Fibroblast of lung (primary cell): Measurements from ENCODE around the gene TP63. TPM values are rescaled to one million over a fixed set of nuclear protein-coding genes. Genes with fewer than 3 reads are reported as not detected.

Experiments
- DNase-seq, 2 donors: peaks; one replicate each; pipeline versions ENCODE4 v3.0.0 to v3.0.0-alpha.2; 2010; ENCODE audit warnings: low read depth in 2 of 2
- H2AFZ ChIP-seq: 2 replicates; pipeline ENCODE4 v1.5.1; 2012; ENCODE audit warnings: low read length, control low read depth, inconsistent platforms
- H3K27ac ChIP-seq: 2 replicates; pipeline ENCODE4 v1.5.1; 2011; ENCODE audit warnings: low read length, control low read depth; ENCODE audit not compliant: insufficient read depth
- H3K27me3 ChIP-seq: 2 replicates; pipeline ENCODE4 v1.5.1; 2011; ENCODE audit warnings: mild to moderate bottlenecking, low read length; ENCODE audit not compliant: control insufficient read depth, insufficient read depth
- H3K36me3 ChIP-seq: 2 replicates; pipeline ENCODE4 v1.5.1; 2011; ENCODE audit warnings: low read length; ENCODE audit not compliant: control insufficient read depth, insufficient read depth
- H3K4me1 ChIP-seq: 2 replicates; pipeline ENCODE4 v1.5.1; 2011; ENCODE audit warnings: low read length; ENCODE audit not compliant: control insufficient read depth, insufficient read depth; ENCODE audit errors: extremely low read depth
- H3K4me2 ChIP-seq: 2 replicates; pipeline ENCODE4 v1.5.1; 2011; ENCODE audit warnings: low read length, control low read depth; ENCODE audit not compliant: insufficient read depth; ENCODE audit errors: extremely low read depth
- H3K4me3 ChIP-seq, 4 experiments: fragments of 200-600 bp in 1 of 4; sonication (generic) in 1 of 4; replicated peaks in 1 of 4; 2 replicates each; pipeline ENCODE4 v1.5.1; 2011 to 2016; ENCODE audit warnings: low read length in 4 of 4, low read depth in 3 of 4, mild to moderate bottlenecking in 3 of 4, control low read depth in 2 of 4, inconsistent platforms in 1 of 4, mixed read lengths in 1 of 4; ENCODE audit not compliant: insufficient read depth in 1 of 4; ENCODE audit errors: control extremely low read depth in 1 of 4
- H3K79me2 ChIP-seq: 2 replicates; pipeline ENCODE4 v1.5.1; 2012; ENCODE audit warnings: mild to moderate bottlenecking, low read length, inconsistent platforms; ENCODE audit not compliant: control insufficient read depth, insufficient read depth
- H3K9ac ChIP-seq: 2 replicates; pipeline ENCODE4 v1.5.1; 2011; ENCODE audit warnings: mild to moderate bottlenecking, low read length, control low read depth; ENCODE audit not compliant: insufficient read depth
- H3K9me3 ChIP-seq: 2 replicates; pipeline ENCODE4 v1.5.1; 2012; ENCODE audit warnings: low read depth, low read length; ENCODE audit not compliant: control insufficient read depth, insufficient read depth
- H4K20me1 ChIP-seq: 2 replicates; pipeline ENCODE4 v1.5.1; 2011; ENCODE audit warnings: low read length; ENCODE audit not compliant: control insufficient read depth, insufficient read depth; ENCODE audit errors: extremely low read depth
- EZH2 ChIP-seq: IDR thresholded peaks from 2 replicates; pipeline ENCODE4 v1.5.1; 2012; ENCODE audit warnings: low read length, control low read depth, mild to moderate bottlenecking; ENCODE audit errors: missing control alignments
- polyA plus RNA-seq, 2 donors: library from polyadenylated mRNA; depleted of rRNA in 1 of 2; stranded (reverse) in 1 of 2; unstranded in 1 of 2; fragments of >200 nt; gene quantifications; 2 replicates each; pipeline ENCODE4 v1.2.1, GENCODE V29; 2011 to 2012; ENCODE audit warnings: missing spikeins in 1 of 2
- total RNA-seq: library from RNA; depleted of rRNA; stranded (reverse); fragments of >200 nt; gene quantifications from 2 replicates; pipeline ENCODE4 v1.2.1, GENCODE V29; 2014
- TF ChIP-seq, protein P1 (sequence below), 2 donors: IDR thresholded peaks in 1 of 2; conservative IDR thresholded peaks in 1 of 2; 1 replicate in 1 of 2; 2 replicates in 1 of 2; pipeline ENCODE4 v1.5.1; 2011 to 2012; ENCODE audit warnings: low read length in 2 of 2, control low read depth in 1 of 2, inconsistent platforms in 1 of 2, low read depth in 1 of 2, mild to moderate bottlenecking in 1 of 2

The TP63 gene
- total and polyA plus RNA-seq, 2 donors (not counting 1 experiment from before 2014, with no cell fraction given): 0.06 TPM; not detected in 1

DNA sequence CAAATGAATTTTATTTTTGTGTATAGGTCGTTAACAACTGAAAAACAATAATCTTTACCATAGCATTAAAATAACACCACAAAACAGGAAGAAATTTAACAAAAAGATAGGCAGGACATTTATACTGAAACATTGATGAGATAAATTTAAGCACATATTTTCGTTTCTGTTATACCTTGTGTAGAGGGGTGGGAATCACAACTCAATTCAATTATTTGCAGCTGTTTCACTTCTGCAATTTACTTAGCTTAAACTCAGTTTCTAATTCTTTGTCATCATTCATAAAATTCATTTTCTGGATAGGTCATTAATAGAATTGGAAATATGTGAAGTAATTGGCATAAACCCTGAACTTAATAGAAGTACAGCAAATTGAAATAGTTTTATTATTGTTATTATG is 42.3 kb downstream of the TP63 start:
- no peaks in the 10 kb centered on the region for H3K79me2 ChIP-seq
- H3K27me3 ChIP-seq: no peaks in the 10 kb centered on the region
- H3K36me3 ChIP-seq: no peaks in the 10 kb centered on the region
- no peaks in the 10 kb centered on the region for H3K9me3 ChIP-seq
- H3K4me2 ChIP-seq: no peak overlapping the region
- no peak overlapping the region for H3K4me3 ChIP-seq
- H4K20me1 ChIP-seq: no peaks in the 10 kb centered on the region
- no peaks in the 10 kb centered on the region for H3K4me1 ChIP-seq
- TF ChIP-seq, protein P1, sequence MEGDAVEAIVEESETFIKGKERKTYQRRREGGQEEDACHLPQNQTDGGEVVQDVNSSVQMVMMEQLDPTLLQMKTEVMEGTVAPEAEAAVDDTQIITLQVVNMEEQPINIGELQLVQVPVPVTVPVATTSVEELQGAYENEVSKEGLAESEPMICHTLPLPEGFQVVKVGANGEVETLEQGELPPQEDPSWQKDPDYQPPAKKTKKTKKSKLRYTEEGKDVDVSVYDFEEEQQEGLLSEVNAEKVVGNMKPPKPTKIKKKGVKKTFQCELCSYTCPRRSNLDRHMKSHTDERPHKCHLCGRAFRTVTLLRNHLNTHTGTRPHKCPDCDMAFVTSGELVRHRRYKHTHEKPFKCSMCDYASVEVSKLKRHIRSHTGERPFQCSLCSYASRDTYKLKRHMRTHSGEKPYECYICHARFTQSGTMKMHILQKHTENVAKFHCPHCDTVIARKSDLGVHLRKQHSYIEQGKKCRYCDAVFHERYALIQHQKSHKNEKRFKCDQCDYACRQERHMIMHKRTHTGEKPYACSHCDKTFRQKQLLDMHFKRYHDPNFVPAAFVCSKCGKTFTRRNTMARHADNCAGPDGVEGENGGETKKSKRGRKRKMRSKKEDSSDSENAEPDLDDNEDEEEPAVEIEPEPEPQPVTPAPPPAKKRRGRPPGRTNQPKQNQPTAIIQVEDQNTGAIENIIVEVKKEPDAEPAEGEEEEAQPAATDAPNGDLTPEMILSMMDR (conservative IDR thresholded peaks at IDR 0.05 in 1 of 2, IDR thresholded peaks at IDR 0.05 in 1 of 2; ENCODE audit: low read depth in 1 of 2, low read length in 2 of 2): no peak
- H3K27ac ChIP-seq: no peak overlapping the region
- no peak for DNase-seq
- no peak overlapping the region for H3K9ac ChIP-seq
- H2AFZ ChIP-seq: no peak overlapping the region

DNA sequence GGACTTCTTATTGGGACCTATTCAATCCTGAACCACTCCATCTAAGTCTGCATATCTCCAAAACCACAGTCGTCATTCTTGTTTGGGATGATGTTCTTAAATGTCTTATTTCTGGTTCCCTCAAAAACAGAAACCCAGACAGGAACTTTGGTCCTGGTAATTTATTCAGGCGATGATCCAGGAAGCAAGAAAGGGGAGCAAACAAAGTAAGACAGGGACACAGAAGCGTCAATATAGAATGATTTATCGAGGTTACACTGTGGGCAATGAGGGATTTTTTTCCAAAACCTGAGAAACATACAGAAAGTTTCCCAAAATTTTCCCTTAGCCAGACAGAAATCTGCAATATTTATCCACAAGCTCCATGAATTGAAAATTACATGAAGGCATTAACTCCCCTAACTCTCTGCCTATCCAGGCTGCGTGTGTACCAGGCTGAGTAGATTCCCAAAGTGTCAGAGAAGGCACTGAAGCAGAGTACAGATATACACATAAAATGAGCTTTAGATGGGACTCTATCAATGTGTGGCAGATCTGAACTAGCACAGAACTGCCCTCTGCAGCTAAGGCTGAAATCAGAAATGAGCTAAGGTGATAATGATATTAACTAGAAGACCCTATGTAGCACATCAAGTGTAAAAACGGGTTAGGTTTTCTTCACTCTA is 43.2 kb downstream of the TP63 start:
- DNase-seq: no peak

DNA sequence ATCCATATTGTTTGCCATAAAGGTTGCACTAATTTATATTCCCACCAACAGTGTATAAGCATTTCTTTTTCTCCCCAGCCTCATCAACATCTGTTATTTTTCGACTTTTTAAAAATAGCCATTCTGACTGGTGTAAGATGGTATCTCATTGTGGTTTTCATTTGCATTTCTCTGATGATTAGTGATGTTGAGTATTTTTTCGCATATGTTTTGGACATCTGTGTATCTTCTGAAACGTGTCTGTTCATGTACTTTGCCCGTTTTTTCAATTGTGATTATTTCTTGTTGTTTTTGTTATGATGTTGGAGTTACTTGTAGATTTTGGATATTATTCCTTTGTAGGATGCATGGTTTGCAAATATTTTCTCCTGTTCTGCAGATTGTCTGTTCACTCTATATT is 46.5 kb downstream of the TP63 start:
- no peak overlapping the region for H3K27ac ChIP-seq
- no peaks in the 10 kb centered on the region for H3K79me2 ChIP-seq
- no peaks in the 10 kb centered on the region for H3K9me3 ChIP-seq
- DNase-seq: peak in 1 of 2 donors; percentile 6
- no peaks in the 10 kb centered on the region for H3K4me1 ChIP-seq
- H3K27me3 ChIP-seq: no peaks in the 10 kb centered on the region
- TF ChIP-seq EZH2: no peak
- TF ChIP-seq, protein P1 (conservative IDR thresholded peaks at IDR 0.05 in 1 of 2, IDR thresholded peaks at IDR 0.05 in 1 of 2; ENCODE audit: low read depth in 1 of 2, low read length in 2 of 2): no peak
- no peak overlapping the region for H3K9ac ChIP-seq
- no peak overlapping the region for H2AFZ ChIP-seq
- no peaks in the 10 kb centered on the region for H4K20me1 ChIP-seq
- H3K4me3 ChIP-seq: no peak overlapping the region
- H3K4me2 ChIP-seq: no peak overlapping the region
- H3K36me3 ChIP-seq: no peaks in the 10 kb centered on the region

More for the DNA sequence above, 43.2 kb downstream of the TP63 start:
- Histone ChIP-seq H3K4me3 (no peak overlapping the region), H3K27ac (no peak overlapping the region), H3K9ac (no peak overlapping the region), H3K79me2 (no peaks in the 10 kb centered on the region), H3K4me2 (no peak overlapping the region), H3K9me3 (no peaks in the 10 kb centered on the region), H2AFZ (no peak overlapping the region), H3K27me3 (no peaks in the 10 kb centered on the region), H3K36me3 (no peaks in the 10 kb centered on the region), H4K20me1 (no peaks in the 10 kb centered on the region), H3K4me1 (no peaks in the 10 kb centered on the region)
- TF ChIP-seq, protein P1 (conservative IDR thresholded peaks at IDR 0.05 in 1 of 2, IDR thresholded peaks at IDR 0.05 in 1 of 2; ENCODE audit: low read depth in 1 of 2, low read length in 2 of 2): no peak
- TF ChIP-seq EZH2: no peak
